NCI-H2196 treated with DMSO at 0.1 percent for 48 hours (cell line): ENCODE results near the gene SFXN5.

Experiments
- DNase-seq: peaks from one replicate; lab custom pipeline; 2025; ENCODE audit not compliant: unreplicated experiment; lab: John Stamatoyannopoulos, UW

Gene SFXN5

DNA sequence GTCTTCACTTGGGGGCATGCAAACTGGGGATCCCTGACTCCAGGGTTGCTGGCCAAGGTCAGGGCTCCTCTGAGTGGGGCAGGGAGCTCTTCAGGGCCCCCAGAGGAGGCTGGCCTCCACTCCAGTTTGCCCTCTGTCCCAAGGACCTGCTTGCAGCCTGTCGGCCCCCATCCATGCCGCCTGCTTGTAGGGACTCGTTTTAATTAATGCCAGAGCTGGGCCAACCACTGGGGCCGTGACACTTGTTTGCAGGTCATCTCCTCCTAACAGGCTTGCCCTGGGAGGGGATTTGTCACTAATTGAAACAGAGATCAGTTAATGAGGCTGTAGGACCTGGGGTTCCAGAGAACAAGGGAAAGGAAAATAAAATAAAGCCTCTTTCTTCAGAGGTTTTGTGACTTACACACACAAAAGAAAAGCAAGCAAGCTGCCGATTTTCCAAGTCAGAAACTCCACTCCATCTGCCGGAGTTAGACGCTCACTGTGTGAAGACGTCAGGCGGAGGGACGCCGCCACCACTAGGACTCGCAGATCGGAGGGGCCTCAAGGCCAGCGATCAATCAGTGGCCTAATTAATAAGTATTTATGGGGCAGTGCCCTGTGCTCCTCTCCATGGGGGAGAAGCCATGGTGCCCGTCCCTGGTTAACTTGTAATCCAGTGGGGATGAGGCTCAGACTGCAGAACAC, 75.9 kb downstream of the SFXN5 start:
- DNase-seq, result no peak

DNA sequence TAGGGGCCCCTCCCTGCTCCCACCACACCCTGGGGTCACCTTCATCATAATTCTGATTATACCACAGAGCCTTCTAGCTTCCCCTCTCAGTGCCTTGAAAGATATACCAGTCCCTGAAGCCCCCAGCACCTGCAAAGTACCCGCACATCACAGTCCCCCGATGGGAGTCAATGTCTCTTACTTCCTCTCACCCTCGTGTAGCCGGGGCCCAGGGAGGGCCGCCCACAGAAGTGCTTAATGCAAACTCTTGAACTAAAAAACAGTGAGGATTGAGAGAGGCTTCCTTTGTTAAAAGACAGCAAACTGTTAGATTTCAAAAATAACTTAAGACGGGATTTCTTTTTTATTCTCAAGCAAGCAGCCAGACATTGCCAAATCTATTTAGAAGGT, 76.5 kb downstream of the SFXN5 start:
- DNase-seq, result no peak

DNA sequence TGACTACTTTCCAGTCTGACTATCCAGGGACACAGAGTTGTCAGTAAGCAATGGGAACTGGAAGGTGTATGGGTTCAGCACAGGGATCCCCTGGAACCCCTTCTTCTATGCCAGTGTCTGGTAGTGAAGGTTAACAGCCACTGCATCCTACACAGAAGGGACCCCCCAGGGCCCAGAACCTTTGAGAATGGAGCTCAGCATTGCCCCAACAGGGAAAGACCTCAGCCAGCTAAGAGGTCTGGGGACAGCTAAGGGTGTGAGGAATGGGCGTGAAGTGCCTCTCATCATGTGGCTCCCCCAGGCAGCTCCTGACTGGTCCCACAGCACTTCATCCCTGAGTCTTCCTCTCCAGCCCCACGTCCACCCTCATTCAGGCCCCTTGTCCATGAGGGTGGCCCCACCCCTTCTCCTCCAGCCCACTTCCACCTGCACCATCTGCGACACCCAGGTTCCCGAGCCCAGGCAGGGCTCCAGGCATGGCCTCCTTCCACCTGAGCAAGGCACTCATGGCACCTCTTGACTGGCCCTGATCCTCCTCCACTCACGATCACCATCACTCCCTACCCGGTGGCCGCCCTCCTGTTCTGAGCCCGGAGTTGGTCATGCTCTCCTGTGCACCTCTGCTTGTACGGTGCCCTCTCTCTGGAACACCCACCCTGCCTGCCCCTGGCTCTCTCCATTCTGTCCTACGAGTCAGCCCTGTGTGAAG, 77.1 kb downstream of the SFXN5 start:
- no peak for DNase-seq

DNA sequence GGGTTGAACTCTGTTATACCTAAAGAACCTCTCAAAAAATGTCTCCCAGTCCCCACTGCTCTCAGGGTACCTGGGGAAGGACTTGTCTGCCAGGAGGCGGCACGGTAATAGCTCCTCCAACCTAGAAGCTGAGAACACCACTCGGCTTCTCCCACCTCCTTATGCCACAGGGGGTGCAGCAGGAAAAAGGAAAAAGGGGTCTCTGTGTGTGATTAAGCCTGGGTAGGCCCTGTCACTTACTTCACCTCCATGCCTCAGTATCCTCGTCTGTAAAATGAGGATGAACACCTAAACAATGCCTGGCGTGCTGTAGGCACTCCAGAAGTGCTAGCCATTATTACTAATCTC, 77.6 kb downstream of the SFXN5 start:
- DNase-seq, result no peak

DNA sequence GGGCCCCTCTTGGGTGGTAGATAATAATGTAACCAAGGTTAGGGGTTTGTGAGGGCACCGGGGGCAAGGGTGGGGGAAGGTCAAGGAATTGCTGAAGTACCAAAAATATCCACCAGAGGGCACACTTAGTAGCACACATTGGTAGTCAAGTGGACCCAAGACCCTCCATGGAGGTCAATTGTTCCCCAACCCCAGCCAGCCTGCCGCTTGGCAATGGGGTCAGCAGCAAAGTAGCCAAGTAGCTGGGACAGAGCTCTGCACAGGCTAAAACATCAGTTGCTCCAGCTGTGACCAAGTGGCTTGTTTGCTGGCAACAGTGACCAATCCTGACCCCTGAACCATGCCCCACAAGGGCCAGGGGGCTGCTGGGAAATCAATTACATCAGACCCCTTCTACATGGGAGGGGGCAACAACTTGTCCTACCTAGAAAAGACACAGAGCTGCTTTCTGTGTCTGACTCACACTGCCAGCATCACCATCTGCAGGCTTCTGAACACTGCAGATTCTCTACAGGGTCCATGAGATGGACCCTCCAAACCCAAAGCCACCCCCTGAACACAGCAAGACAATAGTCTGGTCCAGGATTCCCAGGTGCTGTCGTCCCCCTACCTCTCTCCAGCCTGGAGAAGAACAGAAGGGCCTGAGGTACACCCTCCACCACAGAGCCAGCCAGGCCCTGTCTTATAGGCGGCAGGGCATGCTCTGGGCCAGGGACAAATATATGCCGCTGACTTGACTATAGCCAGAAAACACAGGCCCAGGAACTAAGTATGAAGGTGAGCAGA, 78.2 kb downstream of the SFXN5 start:
- no peak for DNase-seq

DNA sequence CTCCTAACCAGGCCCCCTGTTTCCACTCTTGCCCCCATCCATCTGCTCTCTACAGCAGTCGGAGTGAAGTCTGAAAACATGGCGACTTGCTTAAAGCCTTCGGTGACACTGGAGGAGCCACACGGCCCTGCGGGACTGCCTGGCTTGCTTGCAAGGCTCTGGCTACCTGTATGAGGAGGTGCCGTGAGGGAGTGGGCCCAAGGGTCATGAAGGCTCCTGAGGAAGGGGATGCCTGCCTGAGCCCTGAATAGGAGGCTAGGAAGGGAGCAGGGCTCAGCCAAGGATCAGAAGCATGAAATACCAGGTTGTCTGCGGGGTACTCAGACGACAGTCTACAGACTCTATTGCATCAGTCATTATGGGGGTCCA, 78.8 kb downstream of the SFXN5 start:
- DNase-seq, result no peak

DNA sequence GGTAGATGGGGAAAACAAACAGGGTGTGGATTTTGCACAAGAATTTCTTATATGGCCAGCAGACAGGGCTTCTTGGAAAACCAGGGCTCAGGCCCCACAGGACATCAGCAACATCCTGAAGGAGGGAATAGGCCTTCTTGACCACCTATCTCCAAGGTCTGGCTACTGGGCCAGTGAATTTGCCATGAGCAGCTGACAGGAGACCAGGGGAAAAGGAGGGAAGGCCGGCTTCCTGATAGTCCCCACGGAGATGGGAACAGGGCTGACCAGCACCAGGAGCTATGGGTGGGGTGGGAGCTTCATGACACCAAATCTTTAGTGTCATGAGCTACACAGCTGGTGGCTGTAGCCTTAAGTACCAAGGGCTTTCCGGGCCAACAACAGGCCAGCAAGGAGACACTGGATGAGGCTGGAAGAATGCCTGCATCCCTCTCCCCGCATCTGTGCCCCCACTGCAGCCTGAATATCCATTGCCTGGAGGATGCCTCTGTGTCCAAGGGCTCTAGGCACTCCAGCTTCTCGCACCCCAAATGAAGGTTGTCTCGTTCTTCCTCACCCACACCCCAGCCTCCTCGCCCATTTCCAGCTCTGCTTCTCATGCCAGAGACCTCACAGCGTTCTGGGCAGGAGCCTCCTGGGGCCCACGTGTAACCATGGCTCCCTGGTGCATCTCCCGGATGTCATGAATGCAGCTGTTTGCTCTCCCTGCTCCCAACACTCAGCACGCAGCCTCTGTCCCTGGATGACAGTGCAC, 79.4 kb downstream of the SFXN5 start:
- DNase-seq, result no peak

DNA sequence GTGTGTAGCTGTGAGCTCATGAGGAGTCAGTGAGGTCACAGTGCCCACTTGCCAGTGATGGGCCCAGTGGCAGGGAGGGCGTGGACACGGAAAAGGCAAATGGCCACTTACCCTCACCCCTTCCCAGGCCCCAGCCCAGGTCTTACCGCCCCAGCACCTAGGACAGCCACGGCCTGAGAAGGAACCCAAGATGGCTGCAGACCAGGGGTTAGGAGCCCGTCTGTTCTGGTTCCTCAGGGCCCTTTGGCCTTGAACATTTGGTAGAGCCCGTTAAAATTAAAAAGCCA, 80.1 kb downstream of the SFXN5 start:
- no peak for DNase-seq

DNA sequence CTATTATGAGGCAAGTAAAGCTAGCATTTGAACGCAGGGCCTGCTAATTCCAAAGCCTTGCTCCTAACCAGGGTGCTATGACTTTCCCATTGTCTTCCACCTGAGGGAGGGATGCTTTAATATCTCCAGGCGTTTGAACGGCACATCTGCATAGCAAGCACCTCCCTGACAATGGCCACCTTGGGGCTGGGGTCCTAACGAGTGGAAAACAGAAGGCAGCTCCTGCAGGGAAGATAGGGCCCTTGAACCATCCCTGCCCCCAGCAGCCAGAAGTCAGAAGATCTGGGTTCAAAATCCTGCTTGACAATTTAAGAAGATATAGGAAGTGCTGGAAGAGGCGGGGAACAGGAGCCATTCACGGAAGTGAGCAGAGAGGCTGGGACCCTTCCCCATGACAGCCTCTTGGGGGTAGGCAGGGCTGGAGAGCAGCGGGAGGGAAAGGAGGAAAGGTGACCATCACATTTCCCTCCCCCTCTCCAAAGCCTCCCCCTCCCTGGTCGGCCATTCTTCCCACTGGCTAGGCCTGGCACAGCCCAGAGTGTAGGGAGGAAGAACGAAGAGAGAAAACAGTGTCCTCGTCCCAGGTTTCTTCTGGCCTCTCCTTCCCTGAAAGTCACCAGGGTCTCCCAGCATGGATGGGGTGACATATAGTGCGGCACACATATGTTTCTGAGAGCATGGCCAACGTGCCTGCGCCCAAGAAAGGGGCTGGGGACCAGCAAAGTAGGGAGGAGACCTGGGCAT, 80.6 kb downstream of the SFXN5 start:
- DNase-seq, result no peak

DNA sequence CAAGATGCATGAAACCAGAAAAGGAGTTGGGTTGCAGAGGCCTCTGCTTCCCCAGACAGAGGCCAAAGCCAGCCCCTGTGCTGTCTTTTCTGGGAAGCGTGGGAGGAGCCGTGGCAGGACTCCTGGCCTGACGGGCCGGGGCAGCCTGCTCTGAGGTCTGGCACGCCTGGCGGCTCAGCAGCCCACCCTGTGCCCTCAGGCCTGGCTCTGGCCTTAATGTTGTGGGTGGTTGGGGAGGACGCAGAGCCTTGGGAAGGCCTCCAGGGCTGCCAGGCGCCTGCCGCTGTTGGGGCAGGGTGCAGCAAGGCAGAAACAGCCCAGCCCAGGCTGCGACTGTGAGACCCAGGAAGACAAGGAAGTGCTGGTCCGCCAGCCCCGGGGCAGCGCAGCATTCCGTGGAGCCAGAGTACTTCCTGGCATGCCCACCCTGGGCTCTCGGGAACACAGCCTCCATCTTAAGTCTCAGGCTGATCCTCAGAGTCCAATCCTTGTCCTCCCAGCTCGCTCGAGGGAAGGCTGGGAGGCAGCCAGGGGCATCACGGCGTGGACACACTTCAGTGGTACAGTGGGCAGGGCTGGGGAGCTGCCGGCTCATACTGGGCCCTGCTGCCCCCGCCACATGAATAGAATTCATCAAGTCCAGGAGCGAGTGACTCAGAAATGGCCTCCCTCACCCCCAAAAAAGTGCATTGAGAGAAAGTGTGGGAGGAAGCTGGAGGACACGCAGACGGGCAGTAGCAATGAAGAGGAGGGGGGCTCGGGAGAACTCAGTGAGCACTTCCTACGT, 81.5 kb downstream of the SFXN5 start:
- no peak for DNase-seq

DNA sequence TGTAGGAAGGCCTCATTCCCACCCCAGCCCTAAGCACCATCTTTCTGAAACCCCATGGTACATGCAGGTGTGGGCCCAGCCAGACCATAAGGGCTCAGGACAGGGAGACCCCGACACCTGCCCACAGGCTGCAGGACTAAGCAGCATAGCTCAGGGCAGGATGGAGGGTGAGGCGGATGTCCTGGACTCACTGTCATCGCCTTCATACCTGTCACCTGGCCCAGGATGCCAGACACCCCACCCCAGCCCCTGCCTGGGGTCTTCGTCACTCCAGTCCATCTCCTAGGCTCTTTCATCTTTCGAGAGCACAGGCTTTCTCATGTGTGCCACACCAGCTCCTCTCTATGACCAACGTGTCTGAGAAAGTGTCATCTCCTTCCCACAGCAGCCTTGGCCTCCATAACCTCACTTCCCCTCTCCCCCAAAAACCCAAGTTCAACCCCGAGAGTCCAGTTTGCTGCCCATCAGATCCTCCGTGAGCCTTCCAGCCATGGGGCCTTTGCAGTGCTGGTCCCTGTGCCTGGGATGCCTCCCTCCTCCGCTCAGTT, 82.7 kb downstream of the SFXN5 start:
- DNase-seq, result no peak

DNA sequence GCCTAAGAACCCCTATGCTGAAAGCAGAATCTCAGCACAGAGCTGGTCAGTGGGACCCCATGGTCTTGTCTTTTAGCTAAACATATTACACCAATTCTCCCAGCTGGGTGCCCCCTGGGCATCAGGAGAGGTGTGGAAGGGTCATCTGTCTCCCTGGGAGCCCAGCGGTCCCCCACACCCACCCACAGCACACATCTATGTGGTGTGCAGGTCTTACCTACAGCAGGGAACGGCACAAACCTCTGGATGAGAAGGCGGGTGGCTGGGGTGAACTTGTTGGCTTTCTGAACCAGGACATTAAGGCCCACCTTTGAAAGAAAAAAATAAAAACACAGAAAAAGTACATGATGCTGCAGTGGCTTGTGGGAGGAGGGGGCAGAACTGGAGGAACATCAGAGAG, 83.5 kb downstream of the SFXN5 start:
- no peak for DNase-seq

DNA sequence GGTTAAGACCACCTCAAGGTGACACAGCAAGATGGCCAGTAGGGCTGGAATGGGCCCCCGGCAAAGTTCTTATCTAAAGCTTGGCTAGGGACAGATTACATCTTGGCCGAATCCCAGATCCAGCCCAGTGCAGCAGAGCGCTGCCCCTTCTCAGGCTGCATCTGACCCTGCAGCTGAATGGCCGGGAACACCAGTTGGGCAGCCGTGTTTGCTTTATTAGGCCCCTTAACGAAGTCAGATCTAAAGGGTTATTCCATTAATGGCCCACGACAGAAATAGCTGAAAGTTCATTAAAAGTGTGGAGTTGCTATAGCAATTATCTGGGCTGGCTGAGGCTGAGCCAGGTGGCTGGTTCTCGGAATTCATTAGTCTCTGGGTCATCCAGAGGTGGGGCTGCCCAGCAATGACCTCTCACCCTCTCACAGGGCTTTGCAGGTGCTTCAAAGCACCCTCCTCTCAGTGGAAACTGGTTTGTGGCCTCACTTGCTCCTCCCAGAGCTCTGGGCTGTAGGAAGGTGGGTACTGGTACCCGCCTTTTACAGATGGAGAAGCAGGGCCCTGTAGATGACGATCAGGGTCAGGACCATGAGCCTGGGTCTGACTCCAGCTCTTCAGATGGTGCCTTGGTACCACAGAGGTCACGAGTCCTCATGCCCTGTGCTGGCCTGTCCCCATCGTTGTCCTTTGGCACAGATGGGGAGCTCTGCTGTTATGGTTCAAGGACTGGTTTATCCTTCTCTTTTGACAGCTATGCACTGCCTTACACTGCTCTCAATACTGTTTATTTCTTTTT, 85.4 kb downstream of the SFXN5 start:
- DNase-seq, result no peak

DNA sequence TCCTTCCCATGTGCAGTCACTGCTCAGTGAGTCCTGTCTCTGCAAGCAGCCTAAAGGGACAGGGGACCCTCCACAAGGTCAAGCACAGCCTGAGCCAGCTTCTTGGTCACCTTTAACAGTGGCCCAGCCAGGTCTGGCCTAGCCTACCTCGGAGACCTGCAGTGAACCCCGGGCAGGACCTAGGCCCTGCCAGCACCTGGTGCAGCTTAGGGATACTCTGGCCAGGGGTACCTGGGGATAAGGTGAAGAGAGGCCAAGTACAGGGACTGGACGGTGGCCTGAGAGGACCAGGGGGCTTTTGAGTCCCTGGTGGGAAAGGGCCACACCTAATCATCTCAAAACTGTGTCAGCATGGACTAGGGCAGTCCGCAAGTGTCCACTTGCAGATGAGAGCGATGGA, 86.4 kb downstream of the SFXN5 start:
- DNase-seq, result no peak

DNA sequence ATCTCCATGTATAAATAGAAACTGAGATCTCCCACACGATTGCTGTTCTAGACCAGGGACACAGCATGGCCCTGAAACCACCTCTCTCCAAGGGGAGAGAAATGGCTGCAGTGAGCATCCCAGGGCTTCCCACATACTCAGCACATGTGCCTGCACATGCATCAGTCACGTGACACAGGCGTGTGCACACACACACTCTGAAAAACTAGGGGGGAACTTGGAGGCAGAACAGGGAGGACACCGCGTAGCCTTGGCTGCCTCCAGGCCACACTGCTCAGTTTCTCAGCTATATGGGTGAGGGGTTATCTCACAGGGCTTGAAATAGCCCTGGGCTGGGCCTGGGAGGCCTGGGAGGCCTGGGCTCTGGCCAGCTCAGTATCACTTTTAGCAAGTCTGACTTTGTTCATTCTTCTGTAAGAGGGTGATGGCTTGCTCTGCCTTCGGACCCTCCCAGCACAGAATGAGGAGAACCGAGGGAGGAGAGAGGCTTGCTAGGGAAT, 87.3 kb downstream of the SFXN5 start:
- no peak for DNase-seq

DNA sequence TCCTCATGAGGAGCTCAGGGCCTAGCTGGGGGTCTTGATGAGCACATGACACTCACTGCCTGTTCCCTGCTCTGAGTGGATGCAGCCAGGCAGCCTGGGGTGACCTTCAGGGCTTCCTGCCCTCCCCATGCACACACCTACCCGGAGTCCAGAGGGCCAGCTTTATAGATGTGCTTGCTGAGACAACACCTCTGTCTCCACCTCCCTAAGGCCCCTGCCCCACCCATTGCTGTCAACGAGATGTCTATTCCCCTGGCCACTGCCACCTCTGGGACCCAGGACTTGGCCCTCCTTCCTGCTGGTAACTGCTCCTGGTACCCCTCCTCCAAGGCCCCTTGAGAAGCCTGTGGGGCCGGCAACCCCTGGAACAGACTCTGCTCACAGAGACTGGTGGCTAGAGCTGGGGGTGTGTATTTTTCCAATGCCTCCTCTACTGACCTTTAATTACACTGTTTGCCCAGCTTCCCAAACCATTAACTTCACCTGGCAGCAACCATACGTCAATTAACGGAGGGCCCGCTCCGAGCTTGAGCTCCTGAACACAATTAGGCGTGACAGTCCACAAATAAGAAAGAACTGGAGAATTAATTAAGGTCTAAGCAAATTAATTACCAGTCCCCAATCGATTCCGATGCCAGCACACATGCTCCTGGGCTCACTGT, 87.9 kb downstream of the SFXN5 start:
- DNase-seq, result no peak

DNA sequence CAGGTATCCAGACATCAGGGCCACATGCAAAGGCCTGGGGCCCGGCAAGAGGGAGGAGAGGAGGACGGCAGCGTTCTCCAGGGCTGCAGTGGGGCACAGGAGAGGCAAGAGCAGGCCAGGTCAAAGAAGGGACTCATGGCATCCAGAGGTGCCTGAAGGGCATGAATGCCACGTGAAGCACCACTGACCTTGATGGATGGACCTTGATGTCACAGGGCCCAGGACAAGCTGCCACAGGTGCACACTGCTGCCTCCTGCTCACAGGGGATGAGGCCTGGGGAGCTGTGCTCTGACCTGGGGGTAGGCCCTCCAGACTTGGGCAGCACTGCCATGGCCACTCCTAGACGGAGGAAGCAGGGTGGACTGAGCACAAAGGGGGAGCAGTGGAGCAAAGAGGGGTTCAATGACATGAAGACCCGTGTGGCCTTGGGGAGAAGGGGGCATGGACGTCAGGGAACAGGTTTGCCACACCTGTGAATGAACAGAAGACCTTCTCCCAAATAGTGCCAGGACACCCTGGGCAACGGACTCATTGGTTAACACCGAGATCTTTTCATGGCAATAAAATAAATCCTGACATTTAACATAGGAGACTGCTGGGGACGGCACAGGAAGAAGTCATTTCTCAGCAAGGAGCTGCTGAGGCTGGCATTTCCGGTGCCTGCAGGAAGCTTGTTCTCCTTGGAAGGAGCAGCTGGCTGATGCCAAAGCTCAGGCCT, 88.6 kb downstream of the SFXN5 start:
- DNase-seq, result no peak

DNA sequence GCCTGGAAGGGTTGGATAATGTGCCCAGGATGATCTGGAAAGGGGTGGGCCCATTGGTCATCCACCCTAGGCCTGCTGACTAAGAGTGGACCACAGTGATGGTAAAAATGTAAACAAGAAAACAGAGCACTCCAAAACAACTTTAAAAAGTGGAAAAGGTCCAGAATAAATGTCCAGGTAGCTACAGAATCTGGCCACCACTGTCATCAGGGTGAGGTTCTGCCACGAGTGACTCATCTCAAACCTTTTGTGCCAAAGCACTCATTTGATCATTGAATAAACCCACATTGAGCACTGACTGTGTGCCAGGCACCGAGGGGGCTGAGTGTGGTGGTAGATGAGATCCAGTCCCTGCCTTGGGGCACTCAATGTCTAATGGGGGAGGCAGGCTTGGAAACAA, 89.3 kb downstream of the SFXN5 start:
- no peak for DNase-seq
